Fibroblast of lung (primary cell): ENCODE measurements around the gene NF1. TPM values are rescaled to one million over a fixed set of nuclear protein-coding genes. Genes with fewer than 3 reads are reported as not detected.

Experiments used
- DNase-seq, 2 donors: peaks; one replicate each; pipeline versions ENCODE4 v3.0.0 to v3.0.0-alpha.2; 2010; ENCODE audit warnings: low read depth in 2 of 2
- H2AFZ ChIP-seq: 2 replicates; pipeline ENCODE4 v1.5.1; 2012; ENCODE audit warnings: low read length, control low read depth, inconsistent platforms
- H3K27ac ChIP-seq: 2 replicates; pipeline ENCODE4 v1.5.1; 2011; ENCODE audit warnings: low read length, control low read depth; ENCODE audit not compliant: insufficient read depth
- H3K27me3 ChIP-seq: 2 replicates; pipeline ENCODE4 v1.5.1; 2011; ENCODE audit warnings: mild to moderate bottlenecking, low read length; ENCODE audit not compliant: control insufficient read depth, insufficient read depth
- H3K36me3 ChIP-seq: 2 replicates; pipeline ENCODE4 v1.5.1; 2011; ENCODE audit warnings: low read length; ENCODE audit not compliant: control insufficient read depth, insufficient read depth
- H3K4me1 ChIP-seq: 2 replicates; pipeline ENCODE4 v1.5.1; 2011; ENCODE audit warnings: low read length; ENCODE audit not compliant: control insufficient read depth, insufficient read depth; ENCODE audit errors: extremely low read depth
- H3K4me2 ChIP-seq: 2 replicates; pipeline ENCODE4 v1.5.1; 2011; ENCODE audit warnings: low read length, control low read depth; ENCODE audit not compliant: insufficient read depth; ENCODE audit errors: extremely low read depth
- H3K4me3 ChIP-seq, 4 experiments: fragments of 200-600 bp in 1 of 4; sonication (generic) in 1 of 4; replicated peaks in 1 of 4; 2 replicates each; pipeline ENCODE4 v1.5.1; 2011 to 2016; ENCODE audit warnings: low read length in 4 of 4, low read depth in 3 of 4, mild to moderate bottlenecking in 3 of 4, control low read depth in 2 of 4, inconsistent platforms in 1 of 4, mixed read lengths in 1 of 4; ENCODE audit not compliant: insufficient read depth in 1 of 4; ENCODE audit errors: control extremely low read depth in 1 of 4
- H3K79me2 ChIP-seq: 2 replicates; pipeline ENCODE4 v1.5.1; 2012; ENCODE audit warnings: mild to moderate bottlenecking, low read length, inconsistent platforms; ENCODE audit not compliant: control insufficient read depth, insufficient read depth
- H3K9ac ChIP-seq: 2 replicates; pipeline ENCODE4 v1.5.1; 2011; ENCODE audit warnings: mild to moderate bottlenecking, low read length, control low read depth; ENCODE audit not compliant: insufficient read depth
- H3K9me3 ChIP-seq: 2 replicates; pipeline ENCODE4 v1.5.1; 2012; ENCODE audit warnings: low read depth, low read length; ENCODE audit not compliant: control insufficient read depth, insufficient read depth
- H4K20me1 ChIP-seq: 2 replicates; pipeline ENCODE4 v1.5.1; 2011; ENCODE audit warnings: low read length; ENCODE audit not compliant: control insufficient read depth, insufficient read depth; ENCODE audit errors: extremely low read depth
- EZH2 ChIP-seq: IDR thresholded peaks from 2 replicates; pipeline ENCODE4 v1.5.1; 2012; ENCODE audit warnings: low read length, control low read depth, mild to moderate bottlenecking; ENCODE audit errors: missing control alignments
- polyA plus RNA-seq, 2 donors: library from polyadenylated mRNA; depleted of rRNA in 1 of 2; stranded (reverse) in 1 of 2; unstranded in 1 of 2; fragments of >200 nt; gene quantifications; 2 replicates each; pipeline ENCODE4 v1.2.1, GENCODE V29; 2011 to 2012; ENCODE audit warnings: missing spikeins in 1 of 2
- total RNA-seq: library from RNA; depleted of rRNA; stranded (reverse); fragments of >200 nt; gene quantifications from 2 replicates; pipeline ENCODE4 v1.2.1, GENCODE V29; 2014
- TF ChIP-seq, protein P1 (sequence below), 2 donors: IDR thresholded peaks in 1 of 2; conservative IDR thresholded peaks in 1 of 2; 1 replicate in 1 of 2; 2 replicates in 1 of 2; pipeline ENCODE4 v1.5.1; 2011 to 2012; ENCODE audit warnings: low read length in 2 of 2, control low read depth in 1 of 2, inconsistent platforms in 1 of 2, low read depth in 1 of 2, mild to moderate bottlenecking in 1 of 2

NF1 gene
- total and polyA plus RNA-seq, 2 donors (not counting 1 experiment from before 2014, with no cell fraction given), result 52.8 to 78.8 TPM

DNA sequence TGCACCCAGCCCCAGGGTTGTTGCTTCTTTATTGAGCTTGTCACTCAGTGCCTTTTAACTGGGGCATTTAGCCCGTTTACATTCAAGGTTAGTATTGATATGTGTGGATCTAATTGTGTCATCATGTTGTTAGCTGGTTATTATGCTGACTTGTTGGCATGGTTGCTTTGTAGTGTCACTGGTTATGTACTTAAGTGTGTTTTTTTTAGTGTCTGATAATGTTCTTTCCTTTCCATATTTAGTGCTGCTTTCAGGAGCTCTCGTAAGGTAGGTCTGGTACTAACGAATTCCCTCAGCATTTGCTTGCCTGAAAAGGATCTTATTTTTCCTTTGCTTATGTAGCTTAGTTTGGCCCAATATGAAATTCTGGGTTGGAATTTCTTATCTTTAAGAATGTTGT lies 33.5 kb downstream of the NF1 start:
- Histone ChIP-seq H3K27ac (no peak overlapping the region), H3K4me1 (no peaks in the 10 kb centered on the region), H3K9ac (no peak overlapping the region), H2AFZ (no peak overlapping the region), H3K27me3 (no peaks in the 10 kb centered on the region), H4K20me1 (no peaks in the 10 kb centered on the region), H3K4me2 (no peak overlapping the region), H3K36me3 (peaks cover 1% of the 10 kb centered on the region), H3K4me3 (no peak overlapping the region), H3K9me3 (no peaks in the 10 kb centered on the region), H3K79me2 (peaks cover 51% of the 10 kb centered on the region)
- DNase-seq, result no peak
- TF ChIP-seq, protein P1, sequence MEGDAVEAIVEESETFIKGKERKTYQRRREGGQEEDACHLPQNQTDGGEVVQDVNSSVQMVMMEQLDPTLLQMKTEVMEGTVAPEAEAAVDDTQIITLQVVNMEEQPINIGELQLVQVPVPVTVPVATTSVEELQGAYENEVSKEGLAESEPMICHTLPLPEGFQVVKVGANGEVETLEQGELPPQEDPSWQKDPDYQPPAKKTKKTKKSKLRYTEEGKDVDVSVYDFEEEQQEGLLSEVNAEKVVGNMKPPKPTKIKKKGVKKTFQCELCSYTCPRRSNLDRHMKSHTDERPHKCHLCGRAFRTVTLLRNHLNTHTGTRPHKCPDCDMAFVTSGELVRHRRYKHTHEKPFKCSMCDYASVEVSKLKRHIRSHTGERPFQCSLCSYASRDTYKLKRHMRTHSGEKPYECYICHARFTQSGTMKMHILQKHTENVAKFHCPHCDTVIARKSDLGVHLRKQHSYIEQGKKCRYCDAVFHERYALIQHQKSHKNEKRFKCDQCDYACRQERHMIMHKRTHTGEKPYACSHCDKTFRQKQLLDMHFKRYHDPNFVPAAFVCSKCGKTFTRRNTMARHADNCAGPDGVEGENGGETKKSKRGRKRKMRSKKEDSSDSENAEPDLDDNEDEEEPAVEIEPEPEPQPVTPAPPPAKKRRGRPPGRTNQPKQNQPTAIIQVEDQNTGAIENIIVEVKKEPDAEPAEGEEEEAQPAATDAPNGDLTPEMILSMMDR (conservative IDR thresholded peaks at IDR 0.05 in 1 of 2, IDR thresholded peaks at IDR 0.05 in 1 of 2; ENCODE audit: low read depth in 1 of 2, low read length in 2 of 2), result no peak
- TF ChIP-seq EZH2, result no peak

DNA sequence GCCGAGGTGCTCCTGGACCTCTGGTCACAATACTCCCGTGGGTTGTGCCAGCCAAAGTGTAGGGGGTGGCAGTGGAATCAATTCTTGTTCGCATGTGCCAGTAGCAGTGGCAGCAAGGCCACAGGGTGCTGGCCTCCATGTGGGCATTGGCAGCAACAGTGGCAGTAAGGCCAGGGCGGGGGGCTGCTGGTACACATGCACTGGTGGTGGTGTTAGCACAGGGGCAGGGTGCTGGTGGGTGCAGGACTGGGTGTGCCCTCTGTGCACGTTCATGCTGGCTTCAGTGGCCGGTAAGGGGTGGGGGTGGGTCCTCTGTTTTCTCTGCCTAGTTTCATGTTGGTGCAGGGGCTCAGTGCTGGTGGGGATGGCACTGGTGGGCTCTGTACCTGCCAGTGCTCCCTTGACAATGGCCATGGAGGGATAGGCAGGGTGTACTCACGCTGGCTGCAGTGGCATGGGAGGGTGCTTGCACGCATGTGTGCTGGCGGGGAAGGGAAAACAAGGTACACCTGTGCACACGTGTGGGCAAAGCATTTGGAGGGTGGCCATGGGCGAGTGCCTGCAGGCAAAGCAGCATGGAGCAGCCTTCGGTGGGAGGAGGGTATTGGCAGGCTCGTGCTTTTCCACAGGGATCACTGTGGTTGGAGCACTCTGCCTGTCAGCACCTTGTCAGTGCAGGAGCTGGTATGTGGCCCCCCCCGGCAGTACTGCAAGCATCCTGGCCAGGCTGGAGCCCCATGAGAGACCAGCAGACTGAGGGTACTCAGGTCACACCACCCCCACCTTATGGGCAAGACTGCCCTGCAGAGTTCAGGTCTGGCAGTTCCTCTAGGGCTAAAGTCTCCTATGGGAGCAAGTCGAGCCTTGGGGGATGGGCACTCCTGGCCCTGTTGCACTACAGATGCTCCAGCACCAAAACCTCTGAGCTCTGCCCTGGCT lies 35.8 kb downstream of the NF1 start:
- H3K36me3 ChIP-seq, result peaks cover 2% of the 10 kb centered on the region
- H3K79me2 ChIP-seq, result peaks cover 57% of the 10 kb centered on the region
- no peak overlapping the region for H3K9ac ChIP-seq
- no peak overlapping the region for H3K4me3 ChIP-seq
- H3K4me1 ChIP-seq, result no peaks in the 10 kb centered on the region
- DNase-seq, result no peak
- no peak overlapping the region for H2AFZ ChIP-seq
- H3K27ac ChIP-seq, result no peak overlapping the region
- no peak for TF ChIP-seq EZH2
- TF ChIP-seq, protein P1 (conservative IDR thresholded peaks at IDR 0.05 in 1 of 2, IDR thresholded peaks at IDR 0.05 in 1 of 2; ENCODE audit: low read depth in 1 of 2, low read length in 2 of 2), result no peak
- H4K20me1 ChIP-seq, result no peaks in the 10 kb centered on the region
- H3K4me2 ChIP-seq, result no peak overlapping the region
- no peaks in the 10 kb centered on the region for H3K27me3 ChIP-seq
- H3K9me3 ChIP-seq, result no peaks in the 10 kb centered on the region

DNA sequence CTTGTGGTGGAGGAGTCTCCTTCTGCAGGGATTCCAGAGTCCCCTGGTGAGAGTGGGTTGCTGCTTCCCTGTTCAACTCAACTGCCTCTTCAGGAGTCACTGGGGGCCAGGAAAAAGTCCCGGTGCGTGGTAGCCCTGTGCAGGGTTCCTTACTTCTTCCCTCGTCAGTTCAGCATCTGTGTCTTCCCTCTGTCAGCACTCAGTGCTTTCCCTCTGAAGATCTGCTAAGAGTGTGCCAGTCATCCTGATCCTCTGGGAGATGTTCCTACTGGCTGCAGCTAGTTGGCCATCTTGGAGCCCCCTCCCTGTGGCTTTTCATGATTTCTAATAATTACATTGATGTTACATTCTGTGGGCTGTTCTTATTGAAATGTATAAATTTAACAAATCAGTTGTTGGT lies 36.5 kb downstream of the NF1 start:
- TF ChIP-seq, protein P1 (conservative IDR thresholded peaks at IDR 0.05 in 1 of 2, IDR thresholded peaks at IDR 0.05 in 1 of 2; ENCODE audit: low read depth in 1 of 2, low read length in 2 of 2), result no peak
- no peak for TF ChIP-seq EZH2
- Histone ChIP-seq H3K4me2 (no peak overlapping the region), H3K9ac (no peak overlapping the region), H3K79me2 (peaks cover 54% of the 10 kb centered on the region), H3K27ac (no peak overlapping the region), H4K20me1 (no peaks in the 10 kb centered on the region), H3K36me3 (peaks cover 2% of the 10 kb centered on the region), H3K9me3 (no peaks in the 10 kb centered on the region), H2AFZ (no peak overlapping the region), H3K4me3 (no peak overlapping the region), H3K4me1 (no peaks in the 10 kb centered on the region), H3K27me3 (no peaks in the 10 kb centered on the region)
- no peak for DNase-seq
